Measurements from ENCODE around the gene WIPF3. TPM values are rescaled to one million over a fixed set of nuclear protein-coding genes. Genes with fewer than 3 reads are reported as not detected.
"Not testable (repeated sequence)": the region's sequence is repeated elsewhere in the genome, so short reads cannot be mapped to it uniquely, and the experiment has no call there.

Gene WIPF3
- total RNA-seq, 1 donor from 2014 or later = 0.73 TPM

DNA sequence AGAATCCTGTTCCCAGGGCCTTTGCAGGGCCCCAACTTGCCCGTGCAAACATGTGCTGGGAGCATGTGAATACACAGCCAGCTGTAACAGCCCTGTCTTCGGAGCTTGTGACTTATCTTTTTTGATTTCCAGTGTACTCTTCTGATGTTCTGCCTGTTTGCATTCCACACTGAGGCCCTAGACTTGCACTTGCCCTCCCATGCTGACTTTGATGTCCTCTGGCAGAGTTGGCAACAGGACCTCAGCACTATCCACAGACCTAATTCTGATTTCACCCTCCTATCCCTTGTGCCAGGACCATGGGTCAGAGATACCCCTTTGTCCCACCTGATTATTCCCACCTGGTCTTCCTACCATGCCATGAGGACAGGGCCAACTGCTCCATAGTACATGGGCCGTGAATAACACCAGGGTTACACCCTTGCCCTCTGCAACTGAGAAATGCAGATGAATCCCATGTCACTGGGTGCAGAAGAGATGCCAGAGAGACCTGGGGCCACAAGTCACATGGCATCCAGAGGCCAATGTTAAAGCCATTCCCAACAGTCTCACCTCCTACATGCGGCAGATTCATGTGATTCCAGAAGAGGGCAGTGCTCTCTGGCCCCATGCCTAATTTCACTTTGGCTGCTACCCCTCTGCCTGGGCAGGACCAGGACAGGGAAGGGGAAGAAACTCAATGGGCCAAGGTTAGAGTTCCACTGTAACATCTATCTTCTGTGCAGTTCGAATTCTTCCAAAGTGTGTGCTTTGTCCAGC is 140.3 kb downstream of the WIPF3 start:
- DNase-seq (ENCODE audit: low spot score) (peak; percentile 55), ATAC-seq (peak; percentile 94)

DNA sequence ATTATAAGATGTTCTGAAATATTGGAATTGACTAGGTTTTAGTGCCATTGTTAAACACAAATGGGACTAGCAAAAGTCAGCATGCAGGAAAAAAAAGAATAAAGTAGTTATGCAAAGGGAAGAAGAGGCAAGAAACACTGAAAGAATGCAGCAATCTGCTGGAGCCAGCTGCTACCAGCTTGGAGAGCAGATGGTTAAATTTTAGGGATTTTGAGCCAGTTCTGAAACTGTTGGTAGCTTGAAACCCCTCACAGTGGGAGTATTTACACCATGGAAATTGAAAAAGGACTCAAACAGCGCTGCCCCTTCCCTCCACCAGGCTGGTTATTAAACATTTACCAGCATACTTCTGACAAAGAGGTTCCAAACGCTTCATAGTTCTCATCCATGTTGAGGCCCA is 142.3 kb downstream of the WIPF3 start:
- ATAC-seq (no peak), DNase-seq (ENCODE audit: low spot score) (no peak)

DNA sequence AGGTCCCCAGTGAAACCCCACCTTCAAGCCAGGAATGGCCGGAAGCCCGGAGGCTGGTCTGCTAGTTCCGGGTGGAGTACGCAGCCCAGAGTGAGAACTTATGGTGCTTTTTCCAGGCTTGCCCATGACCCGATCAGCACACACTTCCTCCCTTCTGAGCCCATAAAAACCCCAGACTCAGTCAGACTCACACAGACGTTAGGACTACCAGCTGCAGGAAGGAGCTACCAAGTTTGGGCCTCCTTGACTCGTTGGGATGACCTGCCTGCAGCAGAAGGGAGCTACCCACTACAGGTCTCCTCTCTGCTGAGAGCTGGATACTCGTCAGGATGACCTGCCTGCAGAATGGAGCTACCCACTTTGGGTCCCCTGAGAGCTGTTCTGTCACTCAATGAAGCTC is 144.2 kb downstream of the WIPF3 start:
- DNase-seq (ENCODE audit: low spot score) = no peak
- ATAC-seq = no peak

DNA sequence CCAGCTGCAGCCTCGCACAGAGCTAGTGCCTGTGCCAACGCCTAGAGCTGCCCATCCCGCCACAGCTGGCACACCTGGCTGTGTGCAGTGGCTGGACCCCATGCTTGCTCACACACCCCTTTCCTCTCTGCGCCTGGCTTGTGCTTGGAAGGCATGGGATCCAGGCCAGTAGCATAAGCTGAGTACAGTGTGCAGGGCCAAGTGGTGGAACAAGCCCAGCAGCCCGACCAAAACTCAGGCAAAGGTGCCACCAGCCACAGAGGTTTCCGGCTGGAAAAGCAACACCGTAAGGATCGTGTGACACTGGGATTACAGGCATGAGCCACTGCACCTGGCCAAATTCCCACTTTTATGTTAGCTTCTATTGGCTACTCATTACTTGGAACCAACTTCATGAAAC is 144.9 kb downstream of the WIPF3 start:
- no peak for ATAC-seq

DNA sequence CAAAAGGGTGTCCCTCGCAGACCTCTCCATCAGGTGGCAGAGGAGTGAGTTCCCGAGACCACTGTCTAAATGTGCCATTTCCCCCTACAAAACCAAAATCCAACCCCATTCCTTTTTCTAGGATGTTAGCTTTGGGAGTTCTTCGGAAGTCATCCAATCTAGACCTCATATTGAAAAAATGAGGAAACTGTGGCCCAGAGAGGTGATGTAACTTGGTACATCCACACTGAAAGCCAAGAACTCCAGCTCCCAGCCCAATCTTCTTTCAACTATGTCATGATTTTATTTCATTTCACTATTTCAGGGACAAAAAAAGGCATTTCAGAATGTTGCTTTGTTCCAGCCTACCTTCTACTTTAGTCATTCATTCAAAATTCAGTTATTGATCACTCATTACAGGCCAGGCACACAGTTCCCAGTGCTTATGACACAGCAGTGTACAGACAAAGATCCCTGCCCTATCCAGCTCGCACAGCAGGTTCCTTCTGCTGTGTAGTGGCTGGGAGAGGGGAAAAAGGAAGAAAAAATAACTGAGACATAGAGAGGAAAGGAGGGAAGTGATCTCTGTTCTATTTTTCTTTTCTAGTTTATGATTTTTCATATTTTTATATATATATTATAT is 147.5 kb downstream of the WIPF3 start:
- DNase-seq (ENCODE audit: low spot score) (no peak), ATAC-seq (no peak)

More for the DNA sequence above, 144.9 kb downstream of the WIPF3 start:
- no peak for DNase-seq (ENCODE audit: low spot score)

DNA sequence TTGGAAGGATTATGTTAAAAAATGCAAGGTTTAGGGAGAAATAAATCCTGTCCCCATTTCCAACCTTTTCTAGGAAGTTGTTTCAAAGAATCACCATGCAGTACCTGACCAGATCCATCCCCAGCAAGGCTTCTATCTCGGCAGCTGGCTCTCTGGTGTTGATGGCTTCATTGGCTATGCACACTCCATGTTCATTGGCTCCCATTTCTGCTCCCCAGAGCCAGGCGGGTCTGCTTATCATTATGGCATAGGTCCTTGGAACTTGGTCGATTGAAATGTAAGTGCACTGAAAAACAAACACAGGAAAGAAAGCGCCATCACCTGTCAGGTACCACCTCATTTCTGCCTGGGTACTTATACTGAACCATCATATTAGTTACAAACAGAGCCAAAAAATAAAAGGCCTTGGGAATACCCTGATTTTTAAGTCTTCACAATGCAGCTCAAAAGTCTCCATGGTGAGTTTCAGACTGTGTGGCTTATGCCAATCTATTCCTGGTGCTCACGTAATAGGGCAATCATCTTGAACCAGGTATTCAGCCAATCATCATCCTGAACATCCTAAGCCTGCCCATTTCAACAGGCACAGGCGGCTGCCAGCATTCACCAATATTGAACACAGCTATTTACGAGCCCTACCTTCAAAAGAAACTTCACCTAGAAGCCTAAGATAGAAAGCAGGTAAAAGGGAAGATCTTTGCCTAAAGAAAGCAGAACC is 148.9 kb downstream of the WIPF3 start:
- DNase-seq (ENCODE audit: low spot score) (no peak), ATAC-seq (no peak)

DNA sequence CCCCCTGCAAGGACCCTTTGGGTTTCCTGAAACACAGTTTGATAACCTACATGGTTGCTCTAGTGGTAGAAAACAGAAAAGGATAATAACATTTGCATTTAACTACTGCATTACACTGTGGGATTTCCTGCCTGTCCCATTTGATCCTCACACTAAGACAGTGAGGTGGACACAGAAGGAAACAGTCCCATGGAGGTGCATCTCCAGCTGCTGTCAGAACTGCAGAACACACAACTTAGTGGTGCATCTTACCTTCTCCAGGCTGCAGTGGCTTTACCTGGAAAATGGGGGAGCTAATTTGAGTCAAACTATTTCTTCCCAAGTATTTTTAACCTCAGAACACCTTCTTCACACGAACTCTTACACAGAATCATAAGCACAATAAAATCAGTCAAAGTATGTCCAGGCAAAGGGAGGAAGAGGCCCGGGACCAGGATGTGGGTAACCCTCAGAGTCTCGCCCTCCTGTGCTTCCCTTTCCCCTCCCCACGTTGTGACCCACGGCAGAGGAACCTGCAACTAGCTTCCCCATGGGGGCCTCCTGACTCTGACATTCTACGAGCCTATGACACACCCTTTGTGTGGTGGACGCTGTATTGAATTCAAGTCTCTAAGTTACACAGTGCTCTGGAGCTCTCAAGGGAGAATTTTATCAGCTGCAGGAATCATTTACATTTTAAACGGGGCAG is 149.6 kb downstream of the WIPF3 start:
- no peak for ATAC-seq
- DNase-seq (ENCODE audit: low spot score) = no peak

DNA sequence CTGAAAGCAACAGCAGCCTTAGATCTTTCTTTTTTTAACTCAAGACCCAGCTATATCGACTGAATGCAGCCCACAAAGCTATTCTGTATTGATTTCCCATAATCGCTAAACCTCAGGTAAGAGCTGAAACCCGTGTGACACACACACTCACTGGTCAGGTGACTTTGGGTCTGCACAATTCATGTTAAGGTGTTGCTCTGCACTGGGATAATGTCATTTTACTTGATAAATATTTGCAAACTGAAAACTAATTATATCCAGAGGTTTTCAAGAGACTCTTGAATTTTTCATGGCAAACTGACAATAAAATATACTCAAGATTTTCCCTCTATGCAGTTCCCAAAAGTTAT is 150.2 kb downstream of the WIPF3 start:
- ATAC-seq (no peak), DNase-seq (ENCODE audit: low spot score) (no peak)

DNA sequence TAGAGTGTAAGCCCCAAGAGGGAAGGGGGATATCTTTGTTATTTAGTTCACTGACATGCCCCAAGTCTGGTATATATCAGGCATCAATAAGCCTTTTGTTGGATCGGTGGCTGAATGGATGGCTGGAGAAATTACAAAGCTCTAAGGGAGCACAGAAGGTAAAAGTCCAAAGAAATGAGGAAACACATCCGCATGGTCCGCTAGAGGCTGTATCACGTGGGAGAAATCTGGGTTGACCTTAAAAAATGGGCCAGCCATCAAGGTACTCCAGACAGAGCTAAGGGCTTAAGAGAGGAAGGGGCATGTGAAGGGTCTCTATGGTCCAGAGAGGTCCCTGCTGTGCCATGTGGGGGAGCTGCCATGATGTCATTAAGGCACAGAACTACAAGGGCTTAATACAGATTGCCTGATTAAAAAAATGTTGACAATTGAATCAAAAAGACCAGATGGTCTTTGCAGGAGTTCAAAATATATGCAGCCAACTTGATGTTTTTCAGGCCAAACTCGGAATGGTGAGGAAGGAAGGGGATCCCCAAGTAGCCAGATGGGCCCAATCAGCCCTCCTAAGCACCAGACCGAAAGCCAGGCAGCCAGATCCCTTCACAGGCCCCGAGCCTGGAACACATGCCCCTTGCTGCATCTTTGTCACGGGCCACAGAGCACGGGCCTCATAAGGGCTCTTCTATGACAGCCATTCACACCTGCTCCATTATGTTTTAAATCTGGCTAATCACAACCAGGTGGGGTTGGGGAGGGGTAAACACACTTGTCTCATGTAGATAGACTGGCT is 151.4 kb downstream of the WIPF3 start:
- no peak for ATAC-seq
- DNase-seq (ENCODE audit: low spot score) = no peak

DNA sequence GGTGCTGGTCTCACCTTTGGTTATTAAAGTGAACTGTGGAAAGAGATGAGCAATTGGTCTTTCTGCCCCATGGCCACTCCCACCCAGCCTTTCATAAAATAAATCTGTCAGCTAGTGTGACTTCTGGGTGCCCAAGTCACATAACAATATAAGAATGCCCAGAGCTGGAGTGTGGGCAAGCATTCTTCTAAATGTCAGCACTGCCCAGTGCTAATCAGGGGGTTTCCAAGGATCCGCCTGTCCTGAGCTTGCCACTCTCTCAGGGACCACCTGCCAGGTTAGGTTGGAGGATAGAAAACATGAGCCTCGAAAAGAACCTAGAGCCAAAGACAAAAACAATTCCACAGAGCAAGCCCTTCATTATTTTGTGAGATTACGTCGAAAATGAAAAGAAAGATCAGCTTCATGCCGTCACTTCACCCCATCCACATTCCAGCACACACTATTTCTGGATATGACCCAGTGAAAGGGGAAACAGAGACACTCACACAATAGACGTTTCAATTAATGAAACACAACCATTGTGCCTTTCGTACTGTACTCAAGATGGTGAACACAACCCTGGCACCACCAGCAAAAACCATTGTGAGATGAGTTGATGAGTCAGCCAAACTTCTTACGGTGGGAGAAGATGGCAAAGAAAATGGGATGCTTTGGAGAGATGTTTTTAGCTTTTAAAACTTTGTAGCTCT is 152.5 kb downstream of the WIPF3 start:
- DNase-seq (ENCODE audit: low spot score) (no peak), ATAC-seq (no peak)

DNA sequence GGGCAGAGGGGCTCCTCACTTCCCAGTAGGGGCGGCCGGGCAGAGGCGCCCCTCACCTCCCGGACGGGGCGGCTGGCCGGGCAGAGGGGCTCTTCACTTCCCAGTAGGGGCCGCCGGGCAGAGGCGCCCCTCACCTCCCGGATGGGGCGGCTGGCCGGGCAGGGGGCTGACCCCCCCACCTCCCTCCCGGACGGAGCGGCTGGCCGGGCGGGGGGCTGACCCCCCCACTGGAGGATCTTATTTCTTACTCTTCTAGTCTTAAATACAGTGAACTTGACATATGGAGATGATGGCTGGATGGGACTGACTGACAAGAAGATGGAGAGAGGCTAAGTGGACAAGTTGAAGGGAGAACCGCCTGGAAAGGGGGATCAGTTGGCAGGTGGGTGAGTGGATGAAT is 155.3 kb downstream of the WIPF3 start:
- not testable (repeated sequence) for DNase-seq (ENCODE audit: low spot score); ATAC-seq

DNA sequence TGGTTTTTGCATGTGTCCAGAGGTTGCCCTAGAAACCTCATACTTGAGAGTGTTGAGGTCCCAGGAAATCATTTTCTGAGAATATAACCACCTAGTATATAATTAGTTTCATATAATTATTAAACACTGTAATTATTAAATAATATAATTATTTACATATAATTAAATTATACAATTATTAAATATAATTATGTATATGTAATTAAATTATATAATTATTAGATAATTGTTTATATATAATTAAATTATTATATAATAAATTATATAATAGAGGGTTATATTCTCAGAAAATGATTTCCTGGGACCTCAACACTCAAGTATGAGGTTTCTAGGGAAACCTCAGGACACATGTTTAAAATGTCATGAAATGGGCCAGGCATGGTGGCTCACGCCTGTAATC is 155.7 kb downstream of the WIPF3 start:
- DNase-seq (ENCODE audit: low spot score) = no peak
- ATAC-seq = no peak

DNA sequence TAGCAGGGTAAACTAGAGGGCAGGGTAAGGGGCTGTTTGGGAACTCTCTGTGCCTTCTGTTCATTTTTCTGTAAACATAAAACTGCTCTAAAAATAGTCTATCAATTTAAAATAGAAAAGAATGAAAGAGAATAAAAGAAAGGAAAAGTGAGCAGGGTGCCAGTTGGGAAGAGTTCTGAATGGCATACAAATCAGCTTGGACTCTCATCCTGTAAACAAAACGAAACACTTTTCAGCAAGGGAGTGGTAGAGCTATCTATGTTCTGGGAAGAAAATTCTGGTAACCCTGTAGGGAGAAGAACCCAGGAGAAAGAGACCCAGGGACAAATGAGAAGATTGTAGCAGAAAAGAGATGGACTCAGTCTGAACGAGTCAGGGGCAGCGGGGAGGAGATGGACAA is 158.7 kb downstream of the WIPF3 start:
- ATAC-seq (no peak), DNase-seq (ENCODE audit: low spot score) (no peak)

Other genes starting within 250 kb of the WIPF3 start
- gene PRR15, start 242.7 kb upstream of the WIPF3 start, total RNA-seq = not detected
- 3.1 TPM for gene SCRN1, start 183.3 kb downstream of the WIPF3 start, total RNA-seq
- gene FKBP14, start 220.2 kb downstream of the WIPF3 start, total RNA-seq = 4.9 TPM
- gene PLEKHA8, start 221.9 kb downstream of the WIPF3 start, total RNA-seq = 4.3 TPM

Data from left lobe of liver (tissue), 2 donors.